Gastrocnemius medialis (tissue), 4 donors: ENCODE data around the gene TMED10.

Source experiments
- POLR2A ChIP-seq, 2 donors: fragments of 450-650 bp; IDR thresholded peaks; one replicate each; pipeline ENCODE4 v1.6.1; 2017; ENCODE audit warnings: antibody characterized with exemption in 2 of 2, mild to moderate bottlenecking in 2 of 2, moderate library complexity in 2 of 2
- TF ChIP-seq, protein P1 (sequence below), 5 experiments: fragments of 450-650 bp in 3 of 5; fragments of 200-600 bp in 2 of 5; sonication (generic) in 2 of 5; IDR thresholded peaks in 4 of 5; conservative IDR thresholded peaks in 1 of 5; 1 replicate in 4 of 5; 2 replicates in 1 of 5; pipeline ENCODE4 v1.5.1; 2016 to 2019; ENCODE audit warnings: antibody characterized with exemption in 5 of 5, mild to moderate bottlenecking in 3 of 5, moderate library complexity in 3 of 5

DNA sequence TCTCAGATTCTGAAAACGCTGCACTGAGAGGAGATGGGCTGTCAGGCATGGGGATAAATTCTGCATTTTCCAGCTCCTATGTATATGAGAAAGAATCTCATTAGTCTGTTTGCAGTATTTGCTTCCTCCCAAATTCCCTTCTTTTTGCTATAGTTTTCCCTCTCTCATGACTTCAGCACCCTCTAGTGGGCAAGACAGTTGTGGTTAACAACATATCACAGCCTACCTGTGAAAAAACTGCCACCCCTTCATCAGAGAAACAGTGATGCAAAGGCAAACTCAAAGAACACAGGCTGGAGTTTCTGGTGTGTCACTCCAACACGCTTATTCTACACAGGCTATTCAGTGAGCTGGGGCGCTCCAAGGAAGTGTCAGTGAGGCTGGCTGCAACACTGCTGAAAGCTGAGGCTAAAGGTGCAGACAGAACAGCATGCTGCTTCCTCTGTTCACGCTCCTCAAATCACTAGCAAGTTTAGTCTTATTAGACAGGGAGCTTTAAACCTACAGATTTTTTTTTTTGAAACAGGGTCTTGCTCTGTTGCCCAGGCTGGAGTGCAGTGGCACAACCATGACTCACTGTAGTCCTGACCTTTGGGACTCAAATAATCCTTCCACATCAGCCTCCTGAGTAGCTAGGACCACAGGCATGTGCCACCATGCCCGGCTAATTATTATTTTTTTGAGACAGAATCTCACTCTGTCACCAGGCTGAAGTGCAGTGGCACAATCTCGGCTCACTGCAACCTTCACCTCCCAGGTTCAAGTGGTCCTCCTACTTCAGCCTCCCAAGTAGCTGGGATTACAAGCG lies 87.6 kb downstream of the TMED10 start:
- TF ChIP-seq, protein P1, sequence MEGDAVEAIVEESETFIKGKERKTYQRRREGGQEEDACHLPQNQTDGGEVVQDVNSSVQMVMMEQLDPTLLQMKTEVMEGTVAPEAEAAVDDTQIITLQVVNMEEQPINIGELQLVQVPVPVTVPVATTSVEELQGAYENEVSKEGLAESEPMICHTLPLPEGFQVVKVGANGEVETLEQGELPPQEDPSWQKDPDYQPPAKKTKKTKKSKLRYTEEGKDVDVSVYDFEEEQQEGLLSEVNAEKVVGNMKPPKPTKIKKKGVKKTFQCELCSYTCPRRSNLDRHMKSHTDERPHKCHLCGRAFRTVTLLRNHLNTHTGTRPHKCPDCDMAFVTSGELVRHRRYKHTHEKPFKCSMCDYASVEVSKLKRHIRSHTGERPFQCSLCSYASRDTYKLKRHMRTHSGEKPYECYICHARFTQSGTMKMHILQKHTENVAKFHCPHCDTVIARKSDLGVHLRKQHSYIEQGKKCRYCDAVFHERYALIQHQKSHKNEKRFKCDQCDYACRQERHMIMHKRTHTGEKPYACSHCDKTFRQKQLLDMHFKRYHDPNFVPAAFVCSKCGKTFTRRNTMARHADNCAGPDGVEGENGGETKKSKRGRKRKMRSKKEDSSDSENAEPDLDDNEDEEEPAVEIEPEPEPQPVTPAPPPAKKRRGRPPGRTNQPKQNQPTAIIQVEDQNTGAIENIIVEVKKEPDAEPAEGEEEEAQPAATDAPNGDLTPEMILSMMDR (IDR thresholded peaks at IDR 0.05 in 4 of 5, conservative IDR thresholded peaks at IDR 0.05 in 1 of 5), result peak; percentile 72 to 83 (median 77)
- TF ChIP-seq POLR2A (IDR thresholded peaks at IDR 0.05), result no peak
